HUES48 (cell line): ENCODE measurements around the gene PLEKHA7.
"Not testable (repeated sequence)": the region's sequence is repeated elsewhere in the genome, so short reads cannot be mapped to it uniquely, and the experiment has no call there.

Experiments used
- H3K27ac ChIP-seq: one replicate; pipeline ENCODE4 v1.7.0; 2013; ENCODE audit warnings: low read depth, low read length, inconsistent platforms
- H3K27me3 ChIP-seq: 2 replicates; pipeline ENCODE4 v1.6.1; 2013; ENCODE audit warnings: mild to moderate bottlenecking, low read length; ENCODE audit not compliant: control insufficient read depth, insufficient read depth
- H3K36me3 ChIP-seq: 2 replicates; pipeline ENCODE4 v1.6.1; 2013; ENCODE audit warnings: low read length; ENCODE audit not compliant: control insufficient read depth, insufficient read depth
- H3K4me1 ChIP-seq: 2 replicates; pipeline ENCODE4 v1.6.1; 2013; ENCODE audit warnings: mild to moderate bottlenecking, low read length; ENCODE audit not compliant: control insufficient read depth, insufficient read depth
- H3K4me3 ChIP-seq: 2 replicates; pipeline ENCODE4 v1.5.1; 2013; ENCODE audit warnings: mild to moderate bottlenecking, low read depth, low read length
- H3K9ac ChIP-seq: 2 replicates; pipeline ENCODE4 v1.6.1; 2013; ENCODE audit warnings: mild to moderate bottlenecking, low read depth, low read length, moderate library complexity
- H3K9me3 ChIP-seq: 2 replicates; pipeline ENCODE4 v1.6.1; 2013; ENCODE audit warnings: low read length; ENCODE audit not compliant: control insufficient read depth, insufficient read depth

The PLEKHA7 gene

DNA sequence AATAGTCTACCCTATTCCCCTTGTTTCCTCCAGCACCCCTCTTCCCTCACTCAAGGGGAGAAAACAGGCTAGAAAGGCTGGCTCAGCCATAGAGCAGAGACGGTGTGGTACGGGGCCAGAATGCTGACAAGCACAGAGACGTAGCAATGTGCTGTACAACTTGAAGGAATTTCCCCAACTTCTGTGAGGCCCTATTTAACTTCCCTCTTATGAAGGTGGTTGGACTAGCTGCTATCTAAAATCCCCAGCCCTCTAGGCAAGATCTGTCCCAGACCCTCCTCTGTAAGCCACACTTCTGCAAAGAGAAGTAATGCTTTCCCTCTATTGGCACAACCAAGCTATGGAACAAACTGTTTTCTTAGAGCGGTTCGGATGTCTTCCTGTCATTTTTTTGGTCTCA, 37.8 kb downstream of the PLEKHA7 start:
- Histone ChIP-seq H3K27ac (no peak overlapping the region), H3K9me3 (no peaks in the 10 kb centered on the region), H3K4me3 (no peak overlapping the region), H3K4me1 (peaks cover 38% of the 10 kb centered on the region; the same call in 1 of the 2 replicates), H3K27me3 (no peaks in the 10 kb centered on the region), H3K36me3 (no peaks in the 10 kb centered on the region), H3K9ac (no peak overlapping the region)

DNA sequence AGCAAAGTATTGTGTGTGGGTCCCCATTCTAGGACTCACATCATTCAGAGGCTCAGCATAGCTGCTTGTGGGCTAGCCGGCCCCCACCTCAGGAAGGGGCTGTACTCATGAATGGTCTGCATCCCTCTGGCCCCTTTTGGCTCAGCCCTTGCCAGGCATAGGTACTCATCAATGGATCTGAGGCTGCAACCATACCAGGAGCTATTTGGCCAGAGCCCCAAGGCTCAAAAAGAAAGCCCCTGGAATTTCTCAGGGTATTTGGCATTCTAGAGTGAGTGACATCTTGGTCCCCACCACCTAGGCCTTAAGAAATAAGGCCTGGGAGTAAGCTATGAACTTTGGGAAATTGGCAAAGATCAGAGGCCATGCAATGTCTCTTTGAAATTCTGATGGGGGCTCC, 38.3 kb downstream of the PLEKHA7 start:
- H3K4me1 ChIP-seq: peaks cover 34% of the 10 kb centered on the region; the same call in 1 of the 2 replicates
- H3K27me3 ChIP-seq: no peaks in the 10 kb centered on the region
- H3K27ac ChIP-seq: no peak overlapping the region
- H3K9ac ChIP-seq: no peak overlapping the region
- H3K9me3 ChIP-seq: no peaks in the 10 kb centered on the region
- H3K4me3 ChIP-seq: no peak overlapping the region
- no peaks in the 10 kb centered on the region for H3K36me3 ChIP-seq

DNA sequence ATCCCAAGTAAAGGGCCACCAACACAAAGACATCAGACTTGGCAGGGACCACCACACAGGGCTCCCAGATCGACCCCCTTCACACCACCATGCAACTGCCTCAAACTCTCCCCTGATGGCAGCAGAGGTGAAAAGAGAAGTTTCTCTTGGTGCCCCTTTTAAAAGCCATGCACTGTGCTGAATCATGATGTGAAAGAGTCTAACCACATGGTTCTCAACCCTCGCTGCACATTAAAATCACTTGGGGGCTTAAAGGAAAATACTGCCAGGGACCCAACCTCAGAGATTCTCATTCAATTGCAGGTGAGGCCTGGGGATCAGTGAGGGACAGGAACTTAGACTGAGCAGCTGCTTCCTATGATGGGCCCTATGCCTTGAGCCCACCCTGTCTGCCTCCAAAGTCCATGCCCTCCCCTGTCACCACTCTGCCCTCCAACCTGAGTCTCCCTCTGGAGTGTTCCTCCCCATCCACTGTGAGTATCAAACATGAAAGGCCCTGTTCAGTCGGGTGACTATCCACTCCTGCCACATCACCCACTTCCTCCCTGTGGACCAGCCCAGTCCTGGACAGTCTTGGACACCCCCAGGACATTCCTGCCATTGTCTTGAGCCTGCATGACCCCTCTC, 40.8 kb downstream of the PLEKHA7 start:
- Histone ChIP-seq H3K36me3 (no peaks in the 10 kb centered on the region), H3K9ac (no peak overlapping the region), H3K27me3 (no peaks in the 10 kb centered on the region), H3K9me3 (no peaks in the 10 kb centered on the region), H3K4me1 (peaks cover 21% of the 10 kb centered on the region; the same call in 1 of the 2 replicates), H3K27ac (no peak overlapping the region), H3K4me3 (no peak overlapping the region)

DNA sequence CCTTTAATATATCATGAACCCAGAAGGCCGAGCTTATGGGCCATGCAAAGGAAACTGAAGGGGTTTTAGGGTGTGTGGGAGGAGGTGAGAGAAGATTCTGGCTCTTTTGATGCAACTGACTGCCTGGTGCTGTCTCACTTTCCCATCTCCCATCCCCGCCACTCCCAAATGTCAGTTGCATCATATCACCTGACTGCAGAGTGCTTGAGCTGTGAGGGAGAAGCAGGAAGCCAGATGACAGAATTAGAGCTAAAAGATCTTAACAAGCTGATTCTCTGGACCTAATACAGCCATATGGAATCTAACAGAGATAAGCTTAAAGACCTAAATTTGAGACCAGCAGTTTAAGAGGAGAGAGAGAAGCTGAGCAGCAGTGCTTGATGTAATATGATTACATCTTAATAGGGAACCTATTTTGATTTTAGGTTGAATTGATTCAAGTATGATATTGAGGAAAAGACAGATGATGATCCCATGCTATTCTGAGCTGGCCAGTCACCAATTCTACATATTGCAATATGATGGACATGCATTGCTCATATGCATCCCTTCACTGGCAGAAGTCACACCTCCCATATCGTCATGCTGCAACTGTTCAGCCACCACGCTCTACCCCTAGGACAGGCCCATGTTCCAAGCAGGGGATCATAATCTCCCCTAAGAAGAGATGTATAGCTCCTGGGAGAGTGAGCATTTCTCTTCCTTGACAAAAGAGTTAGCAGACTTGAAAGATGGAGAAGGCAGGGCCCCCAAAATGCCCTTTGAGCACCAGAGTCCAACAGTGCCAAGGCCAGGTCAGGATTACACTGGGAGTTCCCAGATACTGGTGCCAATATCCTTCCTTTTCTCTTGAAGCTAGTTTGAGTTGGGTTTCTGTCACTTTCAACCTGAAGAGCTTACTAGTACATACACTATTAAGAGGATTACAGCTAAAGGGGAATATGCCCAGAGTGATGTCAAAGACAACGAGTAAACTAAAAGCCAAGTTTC, 44.9 kb downstream of the PLEKHA7 start:
- H3K9ac ChIP-seq: no peak overlapping the region
- H3K9me3 ChIP-seq: no peaks in the 10 kb centered on the region
- no peaks in the 10 kb centered on the region for H3K36me3 ChIP-seq
- H3K27me3 ChIP-seq: no peaks in the 10 kb centered on the region
- H3K4me1 ChIP-seq: no peaks in the 10 kb centered on the region; the same call in 1 of the 2 replicates
- no peak overlapping the region for H3K4me3 ChIP-seq
- no peak overlapping the region for H3K27ac ChIP-seq

DNA sequence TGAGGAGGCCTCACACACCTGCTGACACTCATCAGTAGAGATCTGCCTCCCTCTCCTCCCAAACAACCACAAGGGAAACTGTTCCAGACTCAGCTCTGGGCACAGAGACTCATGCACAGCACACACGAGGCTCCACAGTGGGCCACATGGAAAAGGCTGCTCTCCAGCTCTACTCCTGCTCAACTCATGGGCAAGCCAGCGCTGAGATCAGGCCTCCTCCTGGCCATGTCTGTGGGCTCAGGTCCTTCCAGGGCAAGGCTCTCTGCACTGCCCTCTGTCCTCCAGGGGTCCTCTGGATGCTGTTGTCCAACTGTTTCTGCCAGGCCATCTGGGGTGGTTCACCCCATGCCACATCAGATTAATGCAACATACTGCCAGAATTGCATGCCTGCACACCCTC, 46.0 kb downstream of the PLEKHA7 start:
- Histone ChIP-seq H3K9ac (no peak overlapping the region), H3K4me1 (peaks cover 4% of the 10 kb centered on the region)

DNA sequence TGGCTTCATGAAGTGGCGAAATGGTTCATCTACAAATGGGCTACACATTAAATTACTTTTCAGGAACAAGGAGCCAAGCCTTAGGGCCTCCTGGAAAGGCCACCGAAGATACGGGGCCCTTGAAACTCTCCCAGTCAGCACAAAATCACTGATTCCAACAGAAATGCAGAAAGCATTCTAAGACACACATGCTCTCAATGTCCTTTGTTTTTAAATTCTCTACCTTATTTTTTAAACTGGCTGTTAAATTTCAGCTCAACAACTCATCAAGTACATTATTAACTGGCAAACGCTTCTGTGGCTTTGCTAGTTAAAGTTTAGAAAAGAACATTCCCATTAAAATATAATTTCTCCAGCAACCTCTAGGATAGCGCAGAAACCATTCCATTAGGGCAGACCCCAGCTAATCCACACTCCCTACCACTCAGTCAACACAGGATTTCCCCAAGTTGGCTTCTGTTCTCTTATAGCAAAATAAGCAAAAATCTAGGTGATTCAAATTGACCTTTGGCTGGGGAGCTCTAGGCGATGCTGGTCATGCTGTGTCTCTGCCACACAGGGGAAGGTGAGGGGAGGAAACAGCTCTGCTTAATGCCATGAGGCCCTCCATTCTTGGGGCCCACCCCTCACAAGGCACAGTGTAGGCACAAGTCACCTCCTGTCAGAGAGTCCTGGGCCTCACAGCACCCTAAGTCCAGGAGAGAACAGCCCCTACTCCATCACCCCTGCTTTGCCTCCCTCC, 47.1 kb downstream of the PLEKHA7 start:
- Histone ChIP-seq H3K27ac (no peak overlapping the region), H3K27me3 (no peaks in the 10 kb centered on the region), H3K36me3 (no peaks in the 10 kb centered on the region), H3K4me3 (no peak overlapping the region), H3K4me1 (peaks cover 4% of the 10 kb centered on the region), H3K9ac (no peak overlapping the region), H3K9me3 (no peaks in the 10 kb centered on the region)

More for the DNA sequence above, 46.0 kb downstream of the PLEKHA7 start:
- no peaks in the 10 kb centered on the region for H3K36me3 ChIP-seq
- H3K27ac ChIP-seq: no peak overlapping the region
- H3K27me3 ChIP-seq: no peaks in the 10 kb centered on the region
- no peaks in the 10 kb centered on the region for H3K9me3 ChIP-seq
- no peak overlapping the region for H3K4me3 ChIP-seq

DNA sequence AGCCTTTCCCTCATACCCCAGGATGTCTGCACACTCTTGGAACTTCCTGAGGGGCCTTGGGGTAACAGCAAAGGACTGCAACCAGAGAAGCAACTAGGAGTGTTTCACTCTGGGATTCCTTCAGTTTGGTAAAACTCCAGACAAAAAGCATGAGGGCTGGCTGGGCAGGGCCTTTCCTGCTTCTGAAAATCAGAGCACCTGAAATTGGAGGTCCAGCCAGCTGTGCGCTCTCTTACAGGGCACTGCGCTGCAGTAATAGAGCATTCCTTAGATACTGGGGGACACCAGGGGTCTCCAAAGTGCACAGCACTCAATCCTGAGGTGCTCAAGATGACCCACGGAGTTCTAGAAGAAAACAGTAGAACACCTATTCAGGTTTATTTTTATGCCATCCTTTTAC, 49.7 kb downstream of the PLEKHA7 start:
- Histone ChIP-seq H3K27ac (no peak overlapping the region), H3K4me1 (peaks cover 12% of the 10 kb centered on the region), H3K27me3 (no peaks in the 10 kb centered on the region), H3K4me3 (no peak overlapping the region), H3K9ac (no peak overlapping the region), H3K36me3 (no peaks in the 10 kb centered on the region), H3K9me3 (no peaks in the 10 kb centered on the region)

DNA sequence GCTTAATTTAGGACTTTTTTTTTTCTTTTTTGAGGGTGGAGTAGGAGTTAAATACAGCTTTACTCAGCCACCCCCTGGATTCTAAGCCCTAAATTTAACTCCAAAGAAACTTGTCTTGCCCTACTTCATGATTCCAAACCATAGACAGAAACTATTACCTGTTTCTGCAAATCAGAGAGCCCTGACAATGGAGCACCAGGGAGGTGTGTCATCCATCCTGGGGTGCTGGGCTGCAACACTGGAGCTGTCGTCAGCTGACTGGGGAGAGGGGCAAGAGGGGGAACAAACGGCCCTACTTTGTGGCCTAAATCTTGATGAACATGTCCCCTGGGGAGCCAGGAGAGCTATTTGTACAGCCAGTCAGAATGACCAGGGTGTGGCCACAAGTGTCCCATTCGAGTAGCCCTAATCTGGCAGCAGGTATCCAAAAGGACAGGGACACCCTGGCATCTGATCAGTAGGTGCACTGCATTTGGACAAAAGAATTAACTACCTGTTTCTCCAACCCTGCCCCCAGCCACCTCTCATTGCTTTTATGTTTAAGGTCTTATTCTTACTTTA, 50.8 kb downstream of the PLEKHA7 start:
- Histone ChIP-seq H3K27ac (no peak overlapping the region), H3K36me3 (no peaks in the 10 kb centered on the region), H3K9ac (no peak overlapping the region), H3K4me1 (peaks cover 23% of the 10 kb centered on the region), H3K4me3 (no peak overlapping the region), H3K9me3 (no peaks in the 10 kb centered on the region), H3K27me3 (no peaks in the 10 kb centered on the region)

DNA sequence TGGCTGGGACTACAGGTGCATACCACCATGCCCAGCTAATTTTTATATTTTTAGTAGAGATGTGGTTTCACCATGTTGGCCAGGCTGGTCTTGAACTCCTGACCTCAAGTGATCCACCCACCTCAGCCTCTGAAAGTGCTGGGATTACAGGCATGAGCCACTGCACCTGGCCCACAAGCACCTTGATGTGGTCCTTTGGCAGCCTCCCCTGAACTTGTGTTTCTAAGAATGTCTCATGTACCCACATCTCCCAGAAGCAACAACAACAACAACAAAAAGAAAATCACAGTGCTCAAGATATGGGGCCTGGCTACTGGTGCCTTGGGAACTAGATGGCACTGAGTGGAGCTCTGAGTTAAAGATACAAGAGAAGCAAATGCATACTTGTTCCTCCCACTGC, 51.6 kb downstream of the PLEKHA7 start:
- not testable (repeated sequence) for H3K9ac ChIP-seq, H3K27me3 ChIP-seq, H3K9me3 ChIP-seq, H3K4me3 ChIP-seq, H3K27ac ChIP-seq, H3K36me3 ChIP-seq
- H3K4me1 ChIP-seq: peaks cover 23% of the 10 kb centered on the region

DNA sequence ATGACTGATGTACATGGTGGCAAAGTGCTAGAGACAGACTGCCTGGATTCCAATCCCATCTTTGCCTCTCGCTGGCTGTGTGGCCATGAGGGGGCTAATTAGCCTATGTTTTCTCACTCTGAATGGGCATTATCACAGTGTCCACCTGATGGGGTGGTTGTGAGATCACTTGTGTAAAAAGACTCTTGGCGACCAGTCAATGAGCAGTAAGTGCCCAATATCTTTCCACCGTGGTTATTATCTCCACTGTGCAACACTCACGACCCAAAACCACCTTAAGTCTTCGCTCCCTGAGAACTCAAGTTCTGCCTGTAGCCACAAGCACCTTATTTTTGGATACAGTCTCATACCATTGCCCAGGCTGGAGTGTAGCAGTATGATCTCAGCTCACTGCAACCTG, 52.1 kb downstream of the PLEKHA7 start:
- Histone ChIP-seq H3K27ac (no peak overlapping the region), H3K9me3 (no peaks in the 10 kb centered on the region), H3K9ac (no peak overlapping the region), H3K4me3 (no peak overlapping the region), H3K36me3 (no peaks in the 10 kb centered on the region), H3K4me1 (peaks cover 27% of the 10 kb centered on the region), H3K27me3 (no peaks in the 10 kb centered on the region)
